Measurements from ENCODE around the gene TOE1. TPM values are rescaled to one million over a fixed set of nuclear protein-coding genes. Genes with fewer than 3 reads are reported as not detected.

TOE1 gene
- total and polyA plus RNA-seq, 2 donors (not counting 1 experiment from before 2014, with no cell fraction given), result 9.0 to 12.1 TPM

DNA sequence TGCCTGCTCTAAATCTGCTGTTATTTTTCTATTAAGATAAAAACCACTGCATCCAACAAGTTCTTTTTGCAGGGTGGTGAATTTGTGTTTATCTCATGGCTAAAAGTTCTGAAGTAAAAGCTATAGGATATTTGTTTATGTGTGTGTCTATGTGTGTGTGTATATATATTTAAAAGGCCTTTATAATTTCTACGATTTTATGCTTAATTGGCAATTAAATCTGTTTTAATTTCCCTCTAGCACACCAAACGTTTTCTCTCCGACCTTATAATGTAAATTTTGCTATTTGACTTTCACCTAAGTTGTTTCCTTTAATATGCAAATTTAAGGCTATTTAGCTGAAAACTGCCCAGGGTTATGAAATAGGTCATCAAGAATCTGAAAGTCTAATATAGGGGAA is 33.1 kb upstream of the TOE1 start:
- H3K4me3 ChIP-seq (replicated peaks in 1 of 4; ENCODE audit: control extremely low read depth in 1 of 4, insufficient read depth in 1 of 4, low read depth in 3 of 4, low read length in 4 of 4), result no peak overlapping the region
- no peak for TF ChIP-seq EZH2 (IDR thresholded peaks at IDR 0.05; ENCODE audit: low read length, missing control alignments)
- TF ChIP-seq, protein P1, sequence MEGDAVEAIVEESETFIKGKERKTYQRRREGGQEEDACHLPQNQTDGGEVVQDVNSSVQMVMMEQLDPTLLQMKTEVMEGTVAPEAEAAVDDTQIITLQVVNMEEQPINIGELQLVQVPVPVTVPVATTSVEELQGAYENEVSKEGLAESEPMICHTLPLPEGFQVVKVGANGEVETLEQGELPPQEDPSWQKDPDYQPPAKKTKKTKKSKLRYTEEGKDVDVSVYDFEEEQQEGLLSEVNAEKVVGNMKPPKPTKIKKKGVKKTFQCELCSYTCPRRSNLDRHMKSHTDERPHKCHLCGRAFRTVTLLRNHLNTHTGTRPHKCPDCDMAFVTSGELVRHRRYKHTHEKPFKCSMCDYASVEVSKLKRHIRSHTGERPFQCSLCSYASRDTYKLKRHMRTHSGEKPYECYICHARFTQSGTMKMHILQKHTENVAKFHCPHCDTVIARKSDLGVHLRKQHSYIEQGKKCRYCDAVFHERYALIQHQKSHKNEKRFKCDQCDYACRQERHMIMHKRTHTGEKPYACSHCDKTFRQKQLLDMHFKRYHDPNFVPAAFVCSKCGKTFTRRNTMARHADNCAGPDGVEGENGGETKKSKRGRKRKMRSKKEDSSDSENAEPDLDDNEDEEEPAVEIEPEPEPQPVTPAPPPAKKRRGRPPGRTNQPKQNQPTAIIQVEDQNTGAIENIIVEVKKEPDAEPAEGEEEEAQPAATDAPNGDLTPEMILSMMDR (conservative IDR thresholded peaks at IDR 0.05 in 1 of 2, IDR thresholded peaks at IDR 0.05 in 1 of 2; ENCODE audit: low read depth in 1 of 2, low read length in 2 of 2), result no peak
- H3K9me3 ChIP-seq (ENCODE audit: control insufficient read depth, insufficient read depth, low read depth, low read length), result no peaks in the 10 kb centered on the region
- H3K27ac ChIP-seq (ENCODE audit: insufficient read depth, low read length), result no peak overlapping the region
- H3K9ac ChIP-seq (ENCODE audit: insufficient read depth, low read length), result no peak overlapping the region
- no peaks in the 10 kb centered on the region for H4K20me1 ChIP-seq (ENCODE audit: control insufficient read depth, extremely low read depth, insufficient read depth, low read length)
- H3K4me2 ChIP-seq (ENCODE audit: extremely low read depth, insufficient read depth, low read length), result no peak overlapping the region
- no peaks in the 10 kb centered on the region for H3K27me3 ChIP-seq (ENCODE audit: control insufficient read depth, insufficient read depth, low read length)
- H3K36me3 ChIP-seq (ENCODE audit: control insufficient read depth, insufficient read depth, low read length), result no peaks in the 10 kb centered on the region
- H3K79me2 ChIP-seq (ENCODE audit: control insufficient read depth, insufficient read depth, low read length), result no peaks in the 10 kb centered on the region
- peaks cover 4% of the 10 kb centered on the region for H3K4me1 ChIP-seq (ENCODE audit: control insufficient read depth, extremely low read depth, insufficient read depth, low read length)
- H2AFZ ChIP-seq (ENCODE audit: low read length), result no peak overlapping the region
- DNase-seq (ENCODE audit: low read depth in 2 of 2), result no peak

DNA sequence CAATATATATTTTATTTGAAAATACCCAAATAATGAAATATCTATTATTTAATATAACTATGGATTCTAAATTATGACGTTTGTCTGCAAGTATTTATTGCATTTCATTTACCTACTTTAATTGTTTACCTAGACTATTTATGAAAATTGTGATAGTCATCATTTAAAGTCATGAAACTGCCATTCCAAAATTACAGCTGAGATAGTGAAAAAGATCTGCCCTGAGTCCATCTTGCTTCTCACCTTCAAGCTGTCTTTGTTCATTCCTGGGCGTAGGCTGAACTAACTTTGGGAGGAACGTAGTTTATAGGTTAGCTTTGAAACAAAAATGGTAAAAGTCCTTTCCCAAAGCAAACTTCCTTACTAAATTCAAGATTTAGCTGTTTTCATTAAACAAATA is 25.7 kb upstream of the TOE1 start:
- no peak for DNase-seq (ENCODE audit: low read depth in 2 of 2)
- no peaks in the 10 kb centered on the region for H3K9me3 ChIP-seq (ENCODE audit: control insufficient read depth, insufficient read depth, low read depth, low read length)
- no peak overlapping the region for H3K4me2 ChIP-seq (ENCODE audit: extremely low read depth, insufficient read depth, low read length)
- H3K27ac ChIP-seq (ENCODE audit: insufficient read depth, low read length), result no peak overlapping the region
- no peaks in the 10 kb centered on the region for H3K27me3 ChIP-seq (ENCODE audit: control insufficient read depth, insufficient read depth, low read length)
- no peak overlapping the region for H3K9ac ChIP-seq (ENCODE audit: insufficient read depth, low read length)
- no peaks in the 10 kb centered on the region for H3K36me3 ChIP-seq (ENCODE audit: control insufficient read depth, insufficient read depth, low read length)
- H2AFZ ChIP-seq (ENCODE audit: low read length), result no peak overlapping the region
- no peak for TF ChIP-seq EZH2 (IDR thresholded peaks at IDR 0.05; ENCODE audit: low read length, missing control alignments)
- TF ChIP-seq, protein P1 (conservative IDR thresholded peaks at IDR 0.05 in 1 of 2, IDR thresholded peaks at IDR 0.05 in 1 of 2; ENCODE audit: low read depth in 1 of 2, low read length in 2 of 2), result no peak
- no peaks in the 10 kb centered on the region for H4K20me1 ChIP-seq (ENCODE audit: control insufficient read depth, extremely low read depth, insufficient read depth, low read length)
- H3K79me2 ChIP-seq (ENCODE audit: control insufficient read depth, insufficient read depth, low read length), result no peaks in the 10 kb centered on the region
- H3K4me3 ChIP-seq (replicated peaks in 1 of 4; ENCODE audit: control extremely low read depth in 1 of 4, insufficient read depth in 1 of 4, low read depth in 3 of 4, low read length in 4 of 4), result no peak overlapping the region
- H3K4me1 ChIP-seq (ENCODE audit: control insufficient read depth, extremely low read depth, insufficient read depth, low read length), result no peaks in the 10 kb centered on the region

DNA sequence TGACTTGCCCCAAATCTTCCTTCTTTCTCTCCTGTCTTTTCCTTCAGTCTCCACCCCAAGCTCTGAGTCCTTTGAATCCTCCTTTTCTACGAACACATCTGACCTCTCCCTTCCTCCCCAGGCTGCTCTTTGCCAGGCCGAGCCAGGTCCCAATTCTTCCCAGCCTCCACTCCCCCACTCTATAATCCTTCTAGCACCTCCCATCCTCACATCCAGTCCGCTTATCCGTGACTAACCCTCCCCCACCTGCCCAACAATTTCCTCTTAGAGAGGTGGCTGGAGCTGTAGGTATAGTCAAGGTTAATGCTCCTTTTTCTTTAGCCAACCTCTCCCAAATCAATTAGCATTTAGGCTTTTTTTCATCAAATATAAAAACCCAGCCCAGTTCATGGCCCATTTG is 22.8 kb upstream of the TOE1 start:
- no peak for TF ChIP-seq EZH2 (IDR thresholded peaks at IDR 0.05; ENCODE audit: low read length, missing control alignments)
- TF ChIP-seq, protein P1 (conservative IDR thresholded peaks at IDR 0.05 in 1 of 2, IDR thresholded peaks at IDR 0.05 in 1 of 2; ENCODE audit: low read depth in 1 of 2, low read length in 2 of 2), result no peak
- H3K27ac ChIP-seq (ENCODE audit: insufficient read depth, low read length), result no peak overlapping the region
- H3K4me3 ChIP-seq (replicated peaks in 1 of 4; ENCODE audit: control extremely low read depth in 1 of 4, insufficient read depth in 1 of 4, low read depth in 3 of 4, low read length in 4 of 4), result no peak overlapping the region
- no peaks in the 10 kb centered on the region for H3K4me1 ChIP-seq (ENCODE audit: control insufficient read depth, extremely low read depth, insufficient read depth, low read length)
- no peaks in the 10 kb centered on the region for H3K9me3 ChIP-seq (ENCODE audit: control insufficient read depth, insufficient read depth, low read depth, low read length)
- H2AFZ ChIP-seq (ENCODE audit: low read length), result no peak overlapping the region
- no peak overlapping the region for H3K4me2 ChIP-seq (ENCODE audit: extremely low read depth, insufficient read depth, low read length)
- no peak overlapping the region for H3K9ac ChIP-seq (ENCODE audit: insufficient read depth, low read length)
- H3K27me3 ChIP-seq (ENCODE audit: control insufficient read depth, insufficient read depth, low read length), result peaks cover 2% of the 10 kb centered on the region
- H4K20me1 ChIP-seq (ENCODE audit: control insufficient read depth, extremely low read depth, insufficient read depth, low read length), result no peaks in the 10 kb centered on the region
- H3K79me2 ChIP-seq (ENCODE audit: control insufficient read depth, insufficient read depth, low read length), result no peaks in the 10 kb centered on the region
- no peak for DNase-seq (ENCODE audit: low read depth in 2 of 2)
- no peaks in the 10 kb centered on the region for H3K36me3 ChIP-seq (ENCODE audit: control insufficient read depth, insufficient read depth, low read length)
